Activated naive CD4-positive, alpha-beta T cell treated with anti-CD3 and anti-CD28 coated beads for 36 hours (primary cell): ENCODE data around the gene TNIP2. TPM values are rescaled to one million over a fixed set of nuclear protein-coding genes. Genes with fewer than 3 reads are reported as not detected.
"Not testable (repeated sequence)": the region's sequence is repeated elsewhere in the genome, so short reads cannot be mapped to it uniquely, and the experiment has no call there.

Source experiments
- CTCF ChIA-PET: fragments of 350-600 bp; sonication (Branson Sonifier 250); formaldehyde crosslinking; loops from one replicate; lab custom pipeline; 2021; ENCODE audit warnings: antibody characterized with exemption; lab: Charles Lee
- DNase-seq: peaks from one replicate; pipeline ENCODE4 v3.0.0-alpha.2; 2020
- H3K27ac Mint-ChIP-seq: one replicate; pipeline ENCODE4 v1.8.0; 2021; ENCODE audit warnings: mild to moderate bottlenecking, mixed read lengths
- H3K27me3 Mint-ChIP-seq: one replicate; pipeline ENCODE4 v1.8.0; 2021; ENCODE audit warnings: low read depth, mixed read lengths
- H3K36me3 Mint-ChIP-seq: one replicate; pipeline ENCODE4 v1.8.0; 2021; ENCODE audit warnings: low read depth, mixed read lengths
- H3K4me1 Mint-ChIP-seq: one replicate; pipeline ENCODE4 v1.8.0; 2021; ENCODE audit warnings: low read depth, mixed read lengths
- H3K4me3 Mint-ChIP-seq: one replicate; pipeline ENCODE4 v1.8.0; 2021; ENCODE audit warnings: mild to moderate bottlenecking, moderate library complexity, mixed read lengths
- H3K9me3 Mint-ChIP-seq: one replicate; pipeline ENCODE4 v1.8.0; 2021; ENCODE audit warnings: mixed read lengths
- intact Hi-C: fragments of 100-400 bp; cut with micrococcal nuclease; formaldehyde crosslinking; loops from one replicate; pipeline ENCODE4 v1.15.1; 2023
- total RNA-seq, 2 experiments: library from RNA; stranded (reverse); gene quantifications; one replicate each; pipeline ENCODE4 v1.2.3, GENCODE V29; 2021

TNIP2 gene
- total RNA-seq, 2 experiments from 2014 or later, result 54.2 to 55.0 TPM

GRCh38 chr4:2743518-2744445 is 12.4 kb downstream of the TNIP2 start:
- no peaks in the 10 kb centered on the region for H3K9me3 Mint-ChIP-seq
- DNase-seq, result no peak
- H3K4me3 Mint-ChIP-seq, result no peak overlapping the region
- H3K27me3 Mint-ChIP-seq, result no peaks in the 10 kb centered on the region
- CTCF ChIA-PET, result interaction anchor here (0.5 to 0.6 kb wide), 2 partner anchors 69 to 820 kb away, joined by 3 read pairs; no protein-coding TSS in a partner anchor
- intact Hi-C loops, result no loop called here
- peak overlapping the region; percentile 90 for H3K27ac Mint-ChIP-seq
- peaks cover 53% of the 10 kb centered on the region for H3K36me3 Mint-ChIP-seq
- H3K4me1 Mint-ChIP-seq, result peaks cover 49% of the 10 kb centered on the region

GRCh38 chr4:2742823-2743517 is 13.2 kb downstream of the TNIP2 start:
- Mint-ChIP-seq H3K4me1 (peaks cover 41% of the 10 kb centered on the region), H3K4me3 (no peak overlapping the region), H3K27me3 (no peaks in the 10 kb centered on the region), H3K9me3 (no peaks in the 10 kb centered on the region), H3K36me3 (peaks cover 53% of the 10 kb centered on the region), H3K27ac (peak overlapping the region; percentile 50)
- DNase-seq, result no peak
- intact Hi-C loops, result no loop called here
- CTCF ChIA-PET, result interaction anchor here (0.6 kb wide), 1 partner anchor 69 kb away, joined by 3 read pairs; no protein-coding TSS in a partner anchor

GRCh38 chr4:2742081-2742822 is 13.9 kb downstream of the TNIP2 start:
- H3K27ac Mint-ChIP-seq, result no peak overlapping the region
- CTCF ChIA-PET, result interaction anchor here (0.7 kb wide), 1 partner anchor 121 kb away, joined by 3 read pairs; no protein-coding TSS in a partner anchor
- no peaks in the 10 kb centered on the region for H3K9me3 Mint-ChIP-seq
- H3K27me3 Mint-ChIP-seq, result no peaks in the 10 kb centered on the region
- peaks cover 33% of the 10 kb centered on the region for H3K4me1 Mint-ChIP-seq
- intact Hi-C loops, result no loop called here
- H3K4me3 Mint-ChIP-seq, result no peak overlapping the region
- DNase-seq, result peak; percentile 3
- H3K36me3 Mint-ChIP-seq, result peaks cover 46% of the 10 kb centered on the region

GRCh38 chr4:2741626-2742025 is 14.5 kb downstream of the TNIP2 start:
- intact Hi-C loops, result no loop called here
- Mint-ChIP-seq H3K4me1 (peaks cover 27% of the 10 kb centered on the region), H3K4me3 (no peak overlapping the region), H3K9me3 (no peaks in the 10 kb centered on the region), H3K36me3 (peaks cover 41% of the 10 kb centered on the region), H3K27me3 (no peaks in the 10 kb centered on the region), H3K27ac (no peak overlapping the region)
- no peak for DNase-seq
- CTCF ChIA-PET, result interaction anchor here (0.7 kb wide), 1 partner anchor 120 kb away, joined by 3 read pairs; no protein-coding TSS in a partner anchor

- H3K4me1 Mint-ChIP-seq, H3K27me3 Mint-ChIP-seq, H3K4me3 Mint-ChIP-seq, DNase-seq, H3K27ac Mint-ChIP-seq, H3K9me3 Mint-ChIP-seq, intact Hi-C loops: not testable (repeated sequence)
- H3K36me3 Mint-ChIP-seq, result peaks cover 21% of the 10 kb centered on the region
- CTCF ChIA-PET, result interaction anchor here (0.6 kb wide), 1 partner anchor 1599 kb away, joined by 3 read pairs; no protein-coding TSS in a partner anchor
Measured at GRCh38 chr4:2738296-2738695, 17.8 kb downstream of the TNIP2 start.

- CTCF ChIA-PET, result interaction anchor here (0.7 kb wide), 1 partner anchor 265 kb away, joined by 3 read pairs; no protein-coding TSS in a partner anchor
- Mint-ChIP-seq H3K36me3 (peaks cover 21% of the 10 kb centered on the region), H3K4me3 (no peak overlapping the region), H3K27me3 (no peaks in the 10 kb centered on the region), H3K9me3 (peaks cover 8% of the 10 kb centered on the region), H3K4me1 (peaks cover 7% of the 10 kb centered on the region), H3K27ac (no peak overlapping the region)
- intact Hi-C loops, result no loop called here
- DNase-seq, result no peak
Measured at GRCh38 chr4:2735869-2736268, 20.3 kb downstream of the TNIP2 start.

GRCh38 chr4:2734612-2735011 is 21.5 kb downstream of the TNIP2 start:
- peaks cover 7% of the 10 kb centered on the region for H3K4me1 Mint-ChIP-seq
- H3K9me3 Mint-ChIP-seq, result peaks cover 8% of the 10 kb centered on the region
- no peak overlapping the region for H3K4me3 Mint-ChIP-seq
- H3K36me3 Mint-ChIP-seq, result peaks cover 16% of the 10 kb centered on the region
- no peak for DNase-seq
- CTCF ChIA-PET, result interaction anchor here (0.7 to 0.8 kb wide), 2 partner anchors 221 to 761 kb away, joined by 3 to 5 read pairs; no protein-coding TSS in a partner anchor
- H3K27ac Mint-ChIP-seq, result no peak overlapping the region
- intact Hi-C loops, result no loop called here
- no peaks in the 10 kb centered on the region for H3K27me3 Mint-ChIP-seq

GRCh38 chr4:2733844-2734574 is 22.1 kb downstream of the TNIP2 start:
- peaks cover 7% of the 10 kb centered on the region for H3K4me1 Mint-ChIP-seq
- H3K36me3 Mint-ChIP-seq, result peaks cover 16% of the 10 kb centered on the region
- H3K9me3 Mint-ChIP-seq, result peaks cover 8% of the 10 kb centered on the region
- no peak overlapping the region for H3K4me3 Mint-ChIP-seq
- no peaks in the 10 kb centered on the region for H3K27me3 Mint-ChIP-seq
- no peak for DNase-seq
- CTCF ChIA-PET, result interaction anchor here (0.8 kb wide), 1 partner anchor 222 kb away, joined by 5 read pairs; no protein-coding TSS in a partner anchor
- intact Hi-C loops, result no loop called here
- no peak overlapping the region for H3K27ac Mint-ChIP-seq

- no peaks in the 10 kb centered on the region for H3K27me3 Mint-ChIP-seq
- H3K4me3 Mint-ChIP-seq, result no peak overlapping the region
- intact Hi-C loops, result no loop called here
- CTCF ChIA-PET, result no interaction called here
- DNase-seq, result no peak
- no peak overlapping the region for H3K27ac Mint-ChIP-seq
- H3K36me3 Mint-ChIP-seq, result peaks cover 16% of the 10 kb centered on the region
- peaks cover 7% of the 10 kb centered on the region for H3K4me1 Mint-ChIP-seq
- peaks cover 8% of the 10 kb centered on the region for H3K9me3 Mint-ChIP-seq
Measured at GRCh38 chr4:2733001-2733843, 22.9 kb downstream of the TNIP2 start.

GRCh38 chr4:2732526-2732925 is 23.6 kb downstream of the TNIP2 start:
- CTCF ChIA-PET, result no interaction called here
- no peak for DNase-seq
- Mint-ChIP-seq H3K4me3 (no peak overlapping the region), H3K27me3 (no peaks in the 10 kb centered on the region), H3K36me3 (peaks cover 16% of the 10 kb centered on the region), H3K4me1 (peaks cover 7% of the 10 kb centered on the region), H3K27ac (peak overlapping the region; percentile 50), H3K9me3 (peaks cover 8% of the 10 kb centered on the region)
- intact Hi-C loops, result no loop called here

- no peaks in the 10 kb centered on the region for H3K27me3 Mint-ChIP-seq
- peaks cover 16% of the 10 kb centered on the region for H3K36me3 Mint-ChIP-seq
- H3K4me1 Mint-ChIP-seq, result peaks cover 7% of the 10 kb centered on the region
- intact Hi-C loops, result no loop called here
- peaks cover 8% of the 10 kb centered on the region for H3K9me3 Mint-ChIP-seq
- CTCF ChIA-PET, result no interaction called here
- DNase-seq, result no peak
- H3K27ac Mint-ChIP-seq, result no peak overlapping the region
- H3K4me3 Mint-ChIP-seq, result no peak overlapping the region
Measured at GRCh38 chr4:2731907-2732317, 24.2 kb downstream of the TNIP2 start.
